OCI-LY7 (cell line): ENCODE data around the gene OR10W1.

Experiments used
- EZH2phosphoT487 ChIP-seq: fragments of 200-600 bp; sonication (generic); IDR thresholded peaks from 2 replicates; pipeline ENCODE4 v1.6.1; 2018; ENCODE audit warnings: low read depth, borderline replicate concordance, mild to moderate bottlenecking, mixed run types, antibody characterized with exemption, low read length, moderate library complexity, mixed read lengths
- TF ChIP-seq, protein P1 (sequence below): fragments of 200-600 bp; sonication (generic); conservative IDR thresholded peaks from 2 replicates; pipeline ENCODE4 v1.5.1; 2014; ENCODE audit warnings: mild to moderate bottlenecking, antibody characterized with exemption, low read length, moderate library complexity, mixed read lengths

DNA sequence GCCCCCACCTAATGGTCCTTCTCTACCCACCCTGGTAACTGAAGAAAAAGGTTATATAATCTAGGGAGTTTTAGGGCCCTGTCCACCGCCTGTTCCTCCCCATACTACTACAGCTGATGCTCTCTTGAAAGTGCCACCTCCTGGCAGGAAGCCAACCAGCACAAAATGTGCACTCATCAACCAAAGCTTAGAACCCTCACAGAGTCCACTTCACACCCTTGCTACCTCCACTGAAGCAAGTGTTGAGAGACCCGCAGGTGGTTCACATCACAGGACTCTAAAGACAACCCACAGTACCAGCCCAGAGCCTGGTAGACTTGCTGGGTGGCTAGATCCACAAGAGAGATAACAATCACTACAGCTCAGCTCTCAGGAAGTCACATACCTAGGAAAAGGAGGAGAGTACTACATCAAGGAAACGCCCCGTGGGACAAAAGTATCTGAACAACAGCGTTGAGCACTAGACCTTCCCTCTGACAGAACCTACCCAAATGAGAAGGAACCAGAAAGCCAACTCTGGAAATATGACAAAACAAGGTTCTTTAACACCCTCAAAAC is 17.5 kb upstream of the OR10W1 start:
- TF ChIP-seq, protein P1, sequence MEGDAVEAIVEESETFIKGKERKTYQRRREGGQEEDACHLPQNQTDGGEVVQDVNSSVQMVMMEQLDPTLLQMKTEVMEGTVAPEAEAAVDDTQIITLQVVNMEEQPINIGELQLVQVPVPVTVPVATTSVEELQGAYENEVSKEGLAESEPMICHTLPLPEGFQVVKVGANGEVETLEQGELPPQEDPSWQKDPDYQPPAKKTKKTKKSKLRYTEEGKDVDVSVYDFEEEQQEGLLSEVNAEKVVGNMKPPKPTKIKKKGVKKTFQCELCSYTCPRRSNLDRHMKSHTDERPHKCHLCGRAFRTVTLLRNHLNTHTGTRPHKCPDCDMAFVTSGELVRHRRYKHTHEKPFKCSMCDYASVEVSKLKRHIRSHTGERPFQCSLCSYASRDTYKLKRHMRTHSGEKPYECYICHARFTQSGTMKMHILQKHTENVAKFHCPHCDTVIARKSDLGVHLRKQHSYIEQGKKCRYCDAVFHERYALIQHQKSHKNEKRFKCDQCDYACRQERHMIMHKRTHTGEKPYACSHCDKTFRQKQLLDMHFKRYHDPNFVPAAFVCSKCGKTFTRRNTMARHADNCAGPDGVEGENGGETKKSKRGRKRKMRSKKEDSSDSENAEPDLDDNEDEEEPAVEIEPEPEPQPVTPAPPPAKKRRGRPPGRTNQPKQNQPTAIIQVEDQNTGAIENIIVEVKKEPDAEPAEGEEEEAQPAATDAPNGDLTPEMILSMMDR, result no peak
- TF ChIP-seq EZH2phosphoT487, result no peak
